ENCODE data around the gene SCLT1. TPM values are rescaled to one million over a fixed set of nuclear protein-coding genes. Genes with fewer than 3 reads are reported as not detected.

The SCLT1 gene
- total RNA-seq, 1 experiment from 2014 or later, result 15.9 TPM

DNA sequence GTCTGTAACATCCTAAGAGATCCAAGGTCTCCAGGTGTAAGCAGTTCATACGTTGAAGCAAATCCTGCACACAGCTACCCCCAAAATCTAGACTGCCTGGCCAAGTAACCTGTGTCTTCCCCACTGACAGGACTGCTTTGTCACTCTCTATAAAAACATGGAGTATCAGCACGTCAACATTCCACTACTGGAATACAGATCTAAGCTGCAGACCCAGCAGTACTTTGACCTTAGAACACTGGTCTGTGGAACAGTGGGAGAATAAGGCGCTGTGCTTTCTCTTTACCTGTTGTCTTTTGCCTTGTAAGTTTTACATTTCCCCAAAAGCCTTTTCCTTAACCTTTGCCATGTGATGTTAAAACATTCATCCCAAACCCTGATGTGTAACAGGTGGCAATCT, 146.4 kb downstream of the SCLT1 start:
- H3K9me2 ChIP-seq (ENCODE audit: insufficient read depth), result no peaks in the 10 kb centered on the region
- POLR2A ChIA-PET (ENCODE audit: unreplicated experiment), result interaction anchor here (0.7 kb wide), 1 partner anchor 1057 kb away, joined by 3 read pairs; no protein-coding TSS in a partner anchor
- no peak overlapping the region for H3K27ac ChIP-seq
- no peak overlapping the region for H3K4me2 ChIP-seq
- H3F3A ChIP-seq (ENCODE audit: insufficient read depth, low read depth), result no peaks in the 10 kb centered on the region
- CTCF ChIA-PET, result no interaction called here
- intact Hi-C loops (cut with micrococcal nuclease; ENCODE audit: unreplicated experiment), result no loop called here
- no peaks in the 10 kb centered on the region for H3K9me3 ChIP-seq (ENCODE audit: insufficient read depth, low read depth)
- no peaks in the 10 kb centered on the region for H3K4me1 ChIP-seq (replicated peaks; ENCODE audit: insufficient read depth)
- no peak for DNase-seq
- no peak for TF ChIP-seq EZH2 (IDR thresholded peaks at IDR 0.05; ENCODE audit: low read depth)
- TF ChIP-seq, protein P1, sequence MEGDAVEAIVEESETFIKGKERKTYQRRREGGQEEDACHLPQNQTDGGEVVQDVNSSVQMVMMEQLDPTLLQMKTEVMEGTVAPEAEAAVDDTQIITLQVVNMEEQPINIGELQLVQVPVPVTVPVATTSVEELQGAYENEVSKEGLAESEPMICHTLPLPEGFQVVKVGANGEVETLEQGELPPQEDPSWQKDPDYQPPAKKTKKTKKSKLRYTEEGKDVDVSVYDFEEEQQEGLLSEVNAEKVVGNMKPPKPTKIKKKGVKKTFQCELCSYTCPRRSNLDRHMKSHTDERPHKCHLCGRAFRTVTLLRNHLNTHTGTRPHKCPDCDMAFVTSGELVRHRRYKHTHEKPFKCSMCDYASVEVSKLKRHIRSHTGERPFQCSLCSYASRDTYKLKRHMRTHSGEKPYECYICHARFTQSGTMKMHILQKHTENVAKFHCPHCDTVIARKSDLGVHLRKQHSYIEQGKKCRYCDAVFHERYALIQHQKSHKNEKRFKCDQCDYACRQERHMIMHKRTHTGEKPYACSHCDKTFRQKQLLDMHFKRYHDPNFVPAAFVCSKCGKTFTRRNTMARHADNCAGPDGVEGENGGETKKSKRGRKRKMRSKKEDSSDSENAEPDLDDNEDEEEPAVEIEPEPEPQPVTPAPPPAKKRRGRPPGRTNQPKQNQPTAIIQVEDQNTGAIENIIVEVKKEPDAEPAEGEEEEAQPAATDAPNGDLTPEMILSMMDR (conservative IDR thresholded peaks at IDR 0.05), result no peak
- no peak overlapping the region for H2AFZ ChIP-seq
- H3K27me3 ChIP-seq (ENCODE audit: insufficient read depth, low read depth), result no peaks in the 10 kb centered on the region
- H3K4me3 ChIP-seq, result no peak overlapping the region
- no peaks in the 10 kb centered on the region for H4K20me1 ChIP-seq (ENCODE audit: insufficient read depth)
- H3K36me3 ChIP-seq (ENCODE audit: low read depth), result peaks cover 6% of the 10 kb centered on the region; the same call in 1 of the 2 replicates
- BruUV-seq (replicated peaks), result no TSS peak
- H3K79me2 ChIP-seq (ENCODE audit: low read depth), result no peaks in the 10 kb centered on the region

DNA sequence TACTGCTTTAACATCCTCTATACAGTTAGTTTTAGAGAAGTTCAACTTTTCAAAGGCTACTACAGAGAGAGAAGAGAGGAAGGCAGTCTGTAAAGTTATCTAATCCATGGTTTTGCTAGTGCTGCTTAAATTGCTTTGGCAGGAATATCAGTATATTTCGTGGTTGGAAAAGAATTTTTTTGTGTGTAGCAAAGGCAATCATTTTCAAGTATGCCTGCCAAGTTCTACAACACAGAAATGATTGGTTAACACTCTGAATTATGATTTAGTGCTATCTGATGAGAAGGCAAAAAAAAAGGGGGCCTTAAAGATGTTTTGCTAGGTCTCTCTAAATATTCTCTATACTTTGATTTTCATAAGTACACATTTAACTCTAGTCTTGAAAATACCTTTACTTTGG, 150.7 kb downstream of the SCLT1 start:
- H3K9me3 ChIP-seq (ENCODE audit: insufficient read depth, low read depth), result no peaks in the 10 kb centered on the region
- intact Hi-C loops (cut with micrococcal nuclease; ENCODE audit: unreplicated experiment), result no loop called here
- TF ChIP-seq EZH2 (IDR thresholded peaks at IDR 0.05; ENCODE audit: low read depth), result no peak
- TF ChIP-seq, protein P1 (conservative IDR thresholded peaks at IDR 0.05), result no peak
- H3K79me2 ChIP-seq (ENCODE audit: low read depth), result no peaks in the 10 kb centered on the region
- DNase-seq, result no peak
- no peak overlapping the region for H3K27ac ChIP-seq
- H3K4me3 ChIP-seq, result no peak overlapping the region
- no peaks in the 10 kb centered on the region for H3F3A ChIP-seq (ENCODE audit: insufficient read depth, low read depth)
- H2AFZ ChIP-seq, result no peak overlapping the region
- ChIA-PET POLR2A (ENCODE audit: unreplicated experiment) (no interaction called here), CTCF (no interaction called here)
- H3K4me1 ChIP-seq (replicated peaks; ENCODE audit: insufficient read depth), result no peaks in the 10 kb centered on the region
- BruUV-seq (replicated peaks), result no TSS peak
- H3K36me3 ChIP-seq (ENCODE audit: low read depth), result peaks cover 6% of the 10 kb centered on the region; the same call in 1 of the 2 replicates
- H3K9me2 ChIP-seq (ENCODE audit: insufficient read depth), result no peaks in the 10 kb centered on the region
- H4K20me1 ChIP-seq (ENCODE audit: insufficient read depth), result no peaks in the 10 kb centered on the region
- no peaks in the 10 kb centered on the region for H3K27me3 ChIP-seq (ENCODE audit: insufficient read depth, low read depth)
- H3K4me2 ChIP-seq, result no peak overlapping the region

DNA sequence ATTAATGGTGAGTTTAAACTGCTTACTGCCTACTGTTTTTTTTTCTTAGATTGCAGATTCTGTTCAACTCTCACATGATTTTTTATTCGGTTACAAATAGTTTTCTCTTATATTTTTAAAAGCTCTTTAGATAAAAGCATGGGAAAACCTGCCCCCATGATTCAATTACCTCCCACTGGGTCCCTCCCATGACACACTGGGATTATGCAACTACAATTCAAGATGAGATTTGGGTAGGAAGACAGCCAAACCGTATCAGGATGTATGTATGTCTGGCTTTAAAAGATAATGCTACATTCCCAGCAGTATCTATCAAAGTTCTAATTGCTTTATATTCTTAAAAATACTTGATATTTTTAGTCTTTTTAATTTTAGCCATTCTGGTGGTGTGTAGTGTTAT, 152.4 kb downstream of the SCLT1 start:
- Histone ChIP-seq H2AFZ (no peak overlapping the region), H3K27ac (no peak overlapping the region), H3K4me3 (no peak overlapping the region), H3K79me2 (ENCODE audit: low read depth) (no peaks in the 10 kb centered on the region), H3K27me3 (ENCODE audit: insufficient read depth, low read depth) (no peaks in the 10 kb centered on the region), H3K36me3 (ENCODE audit: low read depth) (peaks cover 6% of the 10 kb centered on the region; the same call in 1 of the 2 replicates), H3K4me1 (replicated peaks; ENCODE audit: insufficient read depth) (no peaks in the 10 kb centered on the region), H3K9me3 (ENCODE audit: insufficient read depth, low read depth) (no peaks in the 10 kb centered on the region), H4K20me1 (ENCODE audit: insufficient read depth) (no peaks in the 10 kb centered on the region), H3F3A (ENCODE audit: insufficient read depth, low read depth) (no peaks in the 10 kb centered on the region), H3K9me2 (ENCODE audit: insufficient read depth) (no peaks in the 10 kb centered on the region), H3K4me2 (no peak overlapping the region)
- ChIA-PET POLR2A (ENCODE audit: unreplicated experiment) (interaction anchor here (0.6 kb wide), 1 partner anchor 589 kb away, joined by 5 read pairs; no protein-coding TSS in a partner anchor), CTCF (no interaction called here)
- no peak for DNase-seq
- no TSS peak for BruUV-seq (replicated peaks)
- TF ChIP-seq, protein P1 (conservative IDR thresholded peaks at IDR 0.05), result no peak
- no peak for TF ChIP-seq EZH2 (IDR thresholded peaks at IDR 0.05; ENCODE audit: low read depth)
- intact Hi-C loops (cut with micrococcal nuclease; ENCODE audit: unreplicated experiment), result no loop called here

Data from PC-9 (cell line).